Measurements from ENCODE around the gene PTPRN. TPM values are rescaled to one million over a fixed set of nuclear protein-coding genes. Genes with fewer than 3 reads are reported as not detected.

Gene PTPRN
- total RNA-seq, 2 donors from 2014 or later = 2.6 TPM; not detected in 1

DNA sequence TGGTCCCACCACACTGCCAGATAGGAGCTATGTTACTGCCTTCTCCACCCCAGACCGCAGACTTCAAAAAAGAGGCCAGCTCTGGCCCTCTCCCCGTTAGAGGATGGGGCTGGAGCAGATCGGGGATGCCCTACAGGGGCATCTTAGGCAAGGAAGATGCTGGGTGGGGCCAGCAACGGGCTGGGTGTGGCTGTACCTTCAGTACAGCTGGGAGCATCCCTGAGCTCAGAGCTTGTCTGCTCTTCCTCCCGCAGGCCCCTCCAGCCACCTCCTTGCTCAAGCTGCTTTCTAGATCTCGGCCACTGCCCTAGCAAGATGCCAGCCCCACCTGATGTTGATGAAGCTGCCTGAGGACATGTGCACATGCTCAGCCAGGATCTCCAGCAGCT lies 9.8 kb downstream of the PTPRN start:
- Mint-ChIP-seq H3K4me3 (no peak overlapping the region), H3K4me1 (peaks cover 14% of the 10 kb centered on the region), H3K27ac (no peak overlapping the region), H3K36me3 (ENCODE audit: low read depth) (no peaks in the 10 kb centered on the region), H3K27me3 (peaks cover 46% of the 10 kb centered on the region)
- DNase-seq = no peak
- H3K9me3 ChIP-seq (ENCODE audit: control insufficient read depth, low read length, poor library complexity, severe bottlenecking) = no peaks in the 10 kb centered on the region
- no peak for ATAC-seq

DNA sequence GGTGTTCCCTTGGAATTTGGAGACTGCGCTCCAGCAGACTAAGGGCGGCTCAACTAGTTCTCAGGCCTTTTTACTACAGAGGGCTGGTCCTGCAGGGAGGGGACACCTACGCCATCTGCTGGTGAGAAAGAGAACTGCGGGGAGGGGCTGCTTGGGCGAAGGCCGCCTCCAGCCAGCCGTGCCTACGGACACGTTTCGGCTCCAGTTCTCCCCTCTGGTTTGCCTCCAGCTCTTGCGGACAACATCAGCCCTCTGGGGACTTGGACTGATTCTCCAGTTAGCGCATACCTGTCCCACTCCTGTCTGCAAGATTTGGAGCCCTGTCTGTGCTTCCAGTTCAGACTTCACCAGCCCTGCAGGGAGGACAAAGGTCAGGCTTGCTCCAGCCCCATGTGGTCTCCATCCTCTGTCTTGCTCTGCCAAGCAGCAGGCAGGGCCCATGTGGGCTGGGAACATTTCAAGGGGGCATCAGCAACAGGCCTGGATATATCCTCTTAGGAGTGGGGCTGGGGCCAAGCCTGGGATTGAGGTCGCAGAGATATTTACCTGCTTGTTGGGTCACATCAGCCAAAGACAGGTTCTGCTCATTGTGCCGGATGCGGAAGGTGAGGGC lies 10.3 kb downstream of the PTPRN start:
- peak; percentile 63 for ATAC-seq
- Mint-ChIP-seq H3K27ac (no peak overlapping the region), H3K36me3 (ENCODE audit: low read depth) (no peaks in the 10 kb centered on the region), H3K27me3 (peaks cover 42% of the 10 kb centered on the region), H3K4me3 (no peak overlapping the region), H3K4me1 (peaks cover 19% of the 10 kb centered on the region)
- DNase-seq = peak; percentile 70 to 89 (median 77)
- H3K9me3 ChIP-seq (ENCODE audit: control insufficient read depth, low read length, poor library complexity, severe bottlenecking) = no peaks in the 10 kb centered on the region

DNA sequence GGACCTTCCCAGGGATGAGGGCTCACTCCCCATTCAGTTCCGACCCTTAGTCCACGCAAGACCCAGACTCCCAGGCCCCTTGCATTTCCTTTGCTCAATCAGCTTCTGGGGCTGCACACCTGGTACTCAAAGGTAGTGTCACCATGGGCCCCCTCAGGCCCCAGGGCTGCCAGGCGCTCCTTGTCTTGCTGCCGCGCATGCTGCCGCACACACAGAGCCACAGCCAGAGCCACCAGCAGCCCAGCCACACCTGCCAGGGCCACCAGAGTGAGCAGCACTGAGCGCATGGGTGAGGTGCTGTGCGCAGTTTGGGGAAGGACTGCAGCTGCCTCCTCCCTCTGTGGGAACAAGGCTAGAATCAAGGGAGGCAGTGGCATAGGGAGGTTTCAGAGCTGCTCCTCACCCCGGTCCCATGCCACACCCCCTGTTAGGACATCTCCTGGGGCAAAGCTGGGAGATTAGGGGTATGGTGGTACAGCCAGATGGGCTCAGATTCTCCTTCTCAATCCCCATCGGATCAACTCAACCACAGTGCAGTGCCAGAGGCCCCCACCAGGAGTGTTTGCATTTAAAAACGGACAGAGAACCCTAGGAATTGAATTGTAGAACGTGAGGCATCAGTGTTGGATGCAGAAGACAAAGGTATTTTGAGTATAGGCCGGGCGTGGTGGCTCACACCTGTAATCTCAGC lies 11.3 kb downstream of the PTPRN start:
- Mint-ChIP-seq H3K4me3 (no peak overlapping the region), H3K27ac (peak overlapping the region; percentile 29), H3K27me3 (peaks cover 33% of the 10 kb centered on the region), H3K36me3 (ENCODE audit: low read depth) (no peaks in the 10 kb centered on the region), H3K4me1 (peaks cover 19% of the 10 kb centered on the region)
- DNase-seq (no peak), ATAC-seq (no peak)
- H3K9me3 ChIP-seq (ENCODE audit: control insufficient read depth, low read length, poor library complexity, severe bottlenecking) = no peaks in the 10 kb centered on the region

DNA sequence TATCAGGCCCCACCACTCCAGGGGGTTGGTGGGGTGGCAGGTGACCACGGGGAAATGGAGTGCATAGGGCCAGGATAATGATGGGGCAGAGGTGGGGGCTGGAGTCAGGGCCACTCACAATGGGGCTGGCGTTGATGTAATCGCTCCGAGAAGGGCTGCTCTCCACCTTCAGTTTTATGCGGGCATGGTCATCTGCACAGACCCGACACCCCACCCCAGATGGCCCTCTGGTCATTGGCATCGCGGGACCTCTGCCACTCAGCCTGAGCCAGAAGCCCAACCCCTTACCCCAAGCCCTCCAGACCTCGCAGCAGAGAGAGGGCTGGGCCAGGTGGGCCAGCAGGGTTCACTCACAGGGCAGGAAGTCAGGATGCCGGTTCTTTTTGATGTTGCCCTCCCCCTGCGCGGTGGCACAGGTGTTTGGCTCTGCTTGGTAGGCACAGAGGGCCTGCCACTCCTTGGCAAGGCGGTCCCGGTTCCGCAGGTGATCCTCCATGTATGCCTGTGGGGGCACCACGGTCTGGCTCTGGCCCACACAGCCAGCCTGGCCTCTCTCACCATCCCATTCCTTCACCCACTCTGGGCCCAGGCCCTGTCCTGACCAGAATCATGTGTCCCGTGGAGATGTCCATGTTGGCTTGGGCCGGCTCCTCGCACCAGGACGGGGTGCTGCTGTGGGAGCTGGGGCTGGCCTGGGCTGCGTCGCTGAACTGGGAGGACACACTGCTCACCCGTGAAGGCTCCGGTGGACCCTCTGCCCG lies 12.4 kb downstream of the PTPRN start:
- Mint-ChIP-seq H3K36me3 (ENCODE audit: low read depth) (no peaks in the 10 kb centered on the region), H3K27ac (no peak overlapping the region), H3K27me3 (peaks cover 22% of the 10 kb centered on the region), H3K4me3 (no peak overlapping the region), H3K4me1 (peaks cover 19% of the 10 kb centered on the region)
- ATAC-seq (no peak), DNase-seq (no peak)
- no peaks in the 10 kb centered on the region for H3K9me3 ChIP-seq (ENCODE audit: control insufficient read depth, low read length, poor library complexity, severe bottlenecking)

DNA sequence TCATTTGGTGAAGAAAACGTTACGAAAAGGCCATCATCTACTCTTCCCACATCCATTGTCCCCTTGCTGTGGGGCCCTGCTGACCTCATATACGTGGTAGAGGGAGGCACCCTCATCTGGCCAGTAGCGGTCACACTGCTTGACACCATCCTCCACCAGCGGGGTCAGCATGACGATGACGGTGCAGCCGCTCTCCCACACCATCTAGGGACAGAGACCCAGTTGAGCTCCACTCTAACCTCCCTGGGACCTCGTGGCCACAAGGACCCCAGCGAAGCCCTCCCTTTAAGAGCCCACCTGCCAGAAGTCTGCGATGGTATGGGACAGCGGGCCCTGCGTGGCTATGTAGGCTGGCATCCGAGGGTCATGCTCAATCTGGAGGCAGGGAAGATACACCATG lies 13.1 kb downstream of the PTPRN start:
- no peak for ATAC-seq
- no peak for DNase-seq
- Mint-ChIP-seq H3K4me1 (peaks cover 15% of the 10 kb centered on the region), H3K27me3 (peaks cover 15% of the 10 kb centered on the region), H3K27ac (peak overlapping the region; percentile 1), H3K4me3 (no peak overlapping the region), H3K36me3 (ENCODE audit: low read depth) (no peaks in the 10 kb centered on the region)
- H3K9me3 ChIP-seq (ENCODE audit: control insufficient read depth, low read length, poor library complexity, severe bottlenecking) = no peaks in the 10 kb centered on the region

DNA sequence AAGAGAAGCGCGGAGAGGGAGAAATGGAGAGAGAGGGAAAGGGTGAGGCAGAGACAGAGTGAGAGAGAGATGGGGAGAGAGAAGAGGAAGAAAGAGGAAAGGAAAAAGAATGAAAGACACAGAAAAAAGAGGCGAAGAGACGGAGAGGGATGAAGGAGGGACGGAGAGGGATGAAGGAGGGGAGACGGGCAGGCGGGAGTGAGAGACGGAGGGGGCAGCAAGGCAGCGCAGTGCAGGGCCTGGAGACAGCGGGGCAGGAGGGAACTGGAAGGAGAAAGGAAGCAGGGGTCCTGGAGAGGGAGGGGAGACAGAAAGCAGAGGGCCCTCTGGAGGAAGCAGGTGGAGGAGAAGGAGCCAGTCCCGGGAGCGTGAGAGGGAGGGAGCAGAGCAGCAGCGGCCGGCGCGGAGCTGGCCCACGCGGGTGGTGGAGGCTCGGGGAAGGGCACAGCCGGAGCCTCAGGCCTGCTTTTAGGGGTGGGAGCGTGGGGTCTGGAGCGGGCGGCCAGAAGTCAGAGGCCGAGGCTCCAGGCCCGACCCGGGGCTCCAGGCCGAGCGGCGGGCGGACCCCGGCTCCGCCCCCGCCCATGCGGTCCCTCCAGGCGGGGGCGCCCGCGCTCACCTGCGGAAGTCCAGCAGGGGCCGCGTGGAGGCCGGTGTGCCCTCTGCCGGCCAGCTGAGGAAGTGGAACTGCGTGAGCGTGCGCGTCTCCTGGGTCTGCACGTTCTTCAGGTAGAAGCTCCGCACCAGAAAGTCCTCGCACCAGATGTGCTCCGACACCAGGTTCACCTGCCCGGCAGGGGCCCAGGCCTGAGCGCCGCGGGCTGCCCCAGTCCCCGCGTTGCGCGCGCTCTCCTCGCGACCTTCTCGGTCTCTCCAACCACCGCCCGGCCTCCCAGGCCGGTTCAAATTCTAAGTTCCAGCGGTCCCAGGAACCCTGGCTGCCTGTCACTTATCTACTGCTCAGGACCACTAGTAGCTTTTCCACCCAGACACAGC lies 14.5 kb downstream of the PTPRN start:
- DNase-seq = peak; percentile 83 to 90 (median 89)
- Mint-ChIP-seq H3K36me3 (ENCODE audit: low read depth) (no peaks in the 10 kb centered on the region), H3K4me3 (peak overlapping the region; percentile 90), H3K4me1 (peaks cover 14% of the 10 kb centered on the region), H3K27ac (peak overlapping the region; percentile 66), H3K27me3 (peaks cover 1% of the 10 kb centered on the region)
- no peaks in the 10 kb centered on the region for H3K9me3 ChIP-seq (ENCODE audit: control insufficient read depth, low read length, poor library complexity, severe bottlenecking)
- peak; percentile 97 for ATAC-seq

DNA sequence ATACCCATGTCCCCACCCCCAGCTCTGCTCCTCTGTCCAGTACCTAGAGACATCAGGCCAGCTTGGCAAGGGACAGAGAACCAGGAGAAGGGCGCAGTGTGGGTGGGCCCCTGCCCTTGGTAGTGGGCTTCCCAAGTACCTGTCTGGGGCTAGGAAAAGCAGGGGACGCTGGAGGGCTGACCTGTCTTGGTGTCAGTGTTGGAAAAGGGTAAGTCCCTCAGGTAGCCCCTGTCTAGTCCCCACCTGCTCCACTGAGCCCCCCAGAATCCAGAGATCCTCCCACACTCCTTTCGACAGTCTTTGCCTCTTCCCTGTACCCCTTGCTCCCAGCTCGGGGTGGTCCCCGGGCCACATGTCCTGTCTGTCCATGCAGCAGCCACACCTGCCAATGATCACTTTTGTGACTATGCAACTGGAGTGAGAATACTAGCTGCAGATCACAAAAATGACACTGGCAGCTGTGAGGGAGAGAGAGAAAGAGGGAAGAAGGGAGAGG lies 15.4 kb downstream of the PTPRN start:
- no peaks in the 10 kb centered on the region for H3K9me3 ChIP-seq (ENCODE audit: control insufficient read depth, low read length, poor library complexity, severe bottlenecking)
- Mint-ChIP-seq H3K4me3 (peak overlapping the region; percentile 90), H3K4me1 (peaks cover 11% of the 10 kb centered on the region), H3K27me3 (no peaks in the 10 kb centered on the region), H3K36me3 (ENCODE audit: low read depth) (no peaks in the 10 kb centered on the region), H3K27ac (peak overlapping the region; percentile 66)
- DNase-seq = no peak
- ATAC-seq = no peak

DNA sequence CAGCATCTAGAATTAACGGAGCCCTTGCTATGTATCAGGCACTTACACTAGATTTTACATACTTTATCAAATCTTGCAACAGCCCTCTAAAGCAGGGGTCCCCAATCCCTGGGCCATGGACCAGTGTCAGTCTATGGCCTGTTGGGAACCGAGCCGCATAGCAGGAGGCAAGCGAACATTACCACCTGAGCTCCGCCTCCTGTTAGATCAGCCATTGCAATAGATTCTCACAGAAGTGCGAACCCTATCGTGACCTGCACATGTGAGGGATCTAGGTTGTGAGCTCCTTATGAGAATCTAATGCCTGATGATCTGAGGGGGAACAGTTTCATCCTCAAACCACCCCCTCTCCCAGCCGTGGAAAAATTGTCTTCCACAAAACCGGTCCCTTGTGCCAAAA lies 16.6 kb downstream of the PTPRN start:
- H3K36me3 Mint-ChIP-seq (ENCODE audit: low read depth) = no peaks in the 10 kb centered on the region
- H3K27ac Mint-ChIP-seq = no peak overlapping the region
- H3K4me1 Mint-ChIP-seq = peaks cover 11% of the 10 kb centered on the region
- DNase-seq = no peak
- no peak overlapping the region for H3K4me3 Mint-ChIP-seq
- H3K27me3 Mint-ChIP-seq = no peaks in the 10 kb centered on the region
- no peaks in the 10 kb centered on the region for H3K9me3 ChIP-seq (ENCODE audit: control insufficient read depth, low read length, poor library complexity, severe bottlenecking)
- no peak for ATAC-seq

DNA sequence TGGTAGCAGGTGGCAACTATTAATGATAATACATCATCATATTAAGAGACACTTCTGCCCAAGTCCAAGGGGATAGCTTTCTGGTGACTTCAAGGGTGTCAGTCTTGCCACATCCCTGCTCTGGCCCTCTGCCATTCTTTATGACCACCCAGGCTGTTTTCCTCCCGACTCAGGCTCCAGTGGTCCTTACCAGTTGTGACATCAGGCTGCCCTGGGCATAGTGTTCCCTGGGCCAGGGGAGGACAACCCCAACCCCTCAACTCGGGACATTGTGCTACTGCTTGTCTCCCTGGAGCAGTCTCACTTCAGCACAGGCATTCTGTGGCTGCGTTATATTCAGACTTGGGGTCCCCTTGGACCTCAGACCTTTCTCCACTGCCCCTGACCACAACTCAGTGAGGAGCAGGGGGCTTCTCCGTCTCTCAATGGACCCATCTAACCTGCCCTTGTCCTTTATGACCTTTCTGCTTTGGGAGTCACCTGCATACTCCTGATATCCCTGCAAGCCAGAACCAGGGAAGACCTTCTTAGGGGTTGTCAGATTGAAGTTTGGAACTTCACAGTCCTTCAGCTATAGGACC lies 17.2 kb downstream of the PTPRN start:
- Mint-ChIP-seq H3K4me1 (peaks cover 11% of the 10 kb centered on the region), H3K27ac (no peak overlapping the region), H3K27me3 (no peaks in the 10 kb centered on the region), H3K4me3 (no peak overlapping the region), H3K36me3 (ENCODE audit: low read depth) (no peaks in the 10 kb centered on the region)
- no peak for ATAC-seq
- no peaks in the 10 kb centered on the region for H3K9me3 ChIP-seq (ENCODE audit: control insufficient read depth, low read length, poor library complexity, severe bottlenecking)
- DNase-seq = no peak

DNA sequence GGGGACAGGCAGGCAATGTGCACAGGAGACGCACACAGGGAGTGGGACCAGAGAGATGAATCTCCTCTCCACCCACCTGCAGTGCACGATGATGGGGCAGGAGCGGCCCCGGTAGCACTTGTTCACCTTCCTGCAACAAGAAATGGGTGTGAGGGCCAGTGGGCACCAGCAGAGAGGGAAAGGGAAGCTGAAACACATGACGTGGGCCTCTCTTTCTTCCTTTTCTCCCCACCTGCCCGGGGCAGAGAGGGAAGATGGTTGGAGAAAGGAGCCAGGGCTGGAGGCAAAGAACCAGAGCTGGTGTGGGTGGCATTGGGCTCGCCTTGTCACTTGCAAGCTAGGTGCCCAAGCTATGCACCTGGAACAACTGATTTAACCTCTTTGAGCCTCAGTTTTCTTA lies 17.8 kb downstream of the PTPRN start:
- H3K27ac Mint-ChIP-seq = no peak overlapping the region
- ATAC-seq = no peak

DNA sequence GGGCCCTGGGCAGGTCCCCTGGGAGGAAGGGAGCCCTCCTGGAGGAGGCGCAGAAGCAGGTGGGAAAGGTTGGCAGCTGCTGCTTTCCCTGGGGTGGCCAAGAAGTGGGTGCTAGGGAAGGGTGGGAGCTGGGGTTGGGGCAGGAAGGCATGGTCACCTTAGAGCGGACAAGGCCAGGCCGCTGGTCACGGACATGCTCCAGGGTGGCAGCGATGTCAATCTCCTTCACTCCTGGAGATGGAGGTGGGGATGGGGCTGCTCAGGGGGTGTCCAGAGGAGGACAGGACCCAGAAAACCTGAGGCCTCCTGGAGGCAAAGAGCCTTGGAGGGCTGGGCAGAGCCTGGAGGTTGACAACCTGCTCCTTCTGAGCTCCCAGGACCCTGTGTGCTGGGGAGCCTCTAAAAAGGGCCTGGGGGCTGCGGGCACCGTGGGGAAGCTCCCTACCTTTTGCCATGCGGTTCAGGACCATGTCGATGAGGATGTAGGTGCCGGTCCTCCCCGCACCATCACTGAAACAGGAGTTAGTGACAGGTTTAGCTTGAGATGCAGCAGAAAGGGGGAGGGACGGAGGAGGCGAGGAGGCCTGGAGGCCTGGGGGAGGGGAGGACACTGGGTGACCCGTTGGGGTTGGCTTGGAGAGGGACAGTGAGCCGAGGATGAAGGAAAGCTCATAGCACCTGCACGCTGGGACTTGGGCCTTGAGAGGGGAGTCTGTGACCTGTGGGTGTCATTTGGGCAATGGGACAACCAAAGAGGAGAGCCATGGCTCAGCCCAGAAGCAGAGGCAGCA lies 18.6 kb downstream of the PTPRN start:
- Mint-ChIP-seq H3K4me1 (peaks cover 6% of the 10 kb centered on the region), H3K27me3 (no peaks in the 10 kb centered on the region), H3K4me3 (no peak overlapping the region), H3K27ac (no peak overlapping the region), H3K36me3 (ENCODE audit: low read depth) (no peaks in the 10 kb centered on the region)
- ATAC-seq = no peak
- H3K9me3 ChIP-seq (ENCODE audit: control insufficient read depth, low read length, poor library complexity, severe bottlenecking) = no peaks in the 10 kb centered on the region
- DNase-seq = no peak

More for the DNA sequence above, 17.8 kb downstream of the PTPRN start:
- H3K9me3 ChIP-seq (ENCODE audit: control insufficient read depth, low read length, poor library complexity, severe bottlenecking) = no peaks in the 10 kb centered on the region
- no peaks in the 10 kb centered on the region for H3K36me3 Mint-ChIP-seq (ENCODE audit: low read depth)
- DNase-seq = no peak
- peaks cover 10% of the 10 kb centered on the region for H3K4me1 Mint-ChIP-seq
- no peaks in the 10 kb centered on the region for H3K27me3 Mint-ChIP-seq
- H3K4me3 Mint-ChIP-seq = no peak overlapping the region

All from T-helper 17 cell (primary cell).